Retina (tissue), 1 donor: ENCODE measurements around the gene ZDHHC11B.
"Not testable (repeated sequence)": the region's sequence is repeated elsewhere in the genome, so short reads cannot be mapped to it uniquely, and the experiment has no call there.

Source experiments
- DNase-seq: peaks from one replicate; pipeline ENCODE4 v3.0.0-alpha.2; 2016

ZDHHC11B gene

GRCh38 chr5:751992-752391, 32.5 kb downstream of the ZDHHC11B start:
- DNase-seq, result not testable (repeated sequence)

- DNase-seq, result no peak
Observed at GRCh38 chr5:751496-751895, 33.0 kb downstream of the ZDHHC11B start.

DNA sequence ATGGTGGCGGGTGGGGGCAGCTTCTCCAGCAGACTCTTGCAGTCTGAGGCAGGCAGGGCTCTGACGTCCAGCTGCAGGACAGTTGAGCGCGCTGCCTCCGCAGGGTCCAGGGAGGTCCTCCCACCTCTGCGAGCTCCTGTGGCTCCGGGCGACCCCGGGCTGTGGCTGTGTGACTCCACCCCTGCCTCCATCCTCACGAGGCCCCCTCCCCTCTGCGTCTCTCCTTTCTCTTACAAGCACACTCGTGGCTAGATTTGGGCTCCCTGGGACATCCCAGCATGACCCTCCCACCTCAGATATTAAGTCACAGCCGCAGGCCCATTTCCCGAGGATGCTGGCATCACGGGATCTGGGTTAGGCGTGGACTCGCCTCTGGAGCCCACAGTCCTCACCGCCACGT, 34.3 kb downstream of the ZDHHC11B start:
- not testable (repeated sequence) for DNase-seq

GRCh38 chr5:749101-749670, 35.3 kb downstream of the ZDHHC11B start:
- no peak for DNase-seq

DNA sequence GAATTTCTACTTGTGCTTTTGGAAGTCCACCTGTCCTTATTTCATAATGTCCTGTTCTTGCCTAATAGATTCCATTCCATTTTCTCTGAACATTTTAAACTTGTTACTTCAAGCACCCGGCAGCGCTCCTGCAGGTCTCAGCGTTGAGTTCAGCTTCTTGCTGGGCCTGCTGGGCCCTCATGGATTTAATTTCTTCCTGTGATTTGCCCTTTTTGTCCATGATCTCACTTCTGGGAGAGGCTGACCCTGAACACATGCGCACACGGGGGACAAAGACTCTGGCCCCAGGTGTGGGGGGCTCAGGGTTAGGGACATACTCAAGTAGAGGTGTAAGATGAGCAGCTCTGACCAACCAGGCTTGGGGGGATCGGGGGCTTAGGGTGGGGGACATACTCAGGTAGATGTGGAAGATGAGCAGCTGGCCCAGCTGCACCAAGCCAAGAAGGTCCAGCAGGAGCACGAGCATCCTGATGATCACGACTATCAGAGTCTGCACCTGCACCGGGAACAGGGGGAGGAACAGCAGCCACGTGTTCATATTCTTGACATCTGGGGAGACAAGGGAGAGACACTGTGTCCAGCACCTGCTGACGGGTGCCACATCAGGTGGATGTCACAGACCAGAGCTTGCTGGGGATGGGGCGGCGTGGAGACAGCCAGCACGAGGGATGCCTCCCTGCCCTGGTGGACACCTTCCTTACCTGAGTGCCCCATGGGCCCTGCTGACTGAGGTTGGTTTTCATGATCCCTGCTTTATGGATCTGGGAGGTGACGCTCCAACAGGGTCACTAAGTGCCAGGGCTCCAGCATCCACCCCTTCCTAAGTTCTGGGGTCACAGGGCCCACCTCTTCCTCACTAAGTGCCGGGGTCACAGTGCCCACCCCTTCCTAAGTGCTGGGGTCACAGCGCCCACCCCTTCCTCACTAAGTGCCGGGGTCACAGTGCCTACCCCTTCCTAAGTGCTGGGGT, 36.2 kb downstream of the ZDHHC11B start:
- not testable (repeated sequence) for DNase-seq

- DNase-seq, result not testable (repeated sequence)
Observed at GRCh38 chr5:747303-747844, 37.2 kb downstream of the ZDHHC11B start.

- no peak for DNase-seq
Observed at GRCh38 chr5:746258-746761, 38.2 kb downstream of the ZDHHC11B start.

GRCh38 chr5:745272-746142, 39.0 kb downstream of the ZDHHC11B start:
- DNase-seq, result not testable (repeated sequence)

DNA sequence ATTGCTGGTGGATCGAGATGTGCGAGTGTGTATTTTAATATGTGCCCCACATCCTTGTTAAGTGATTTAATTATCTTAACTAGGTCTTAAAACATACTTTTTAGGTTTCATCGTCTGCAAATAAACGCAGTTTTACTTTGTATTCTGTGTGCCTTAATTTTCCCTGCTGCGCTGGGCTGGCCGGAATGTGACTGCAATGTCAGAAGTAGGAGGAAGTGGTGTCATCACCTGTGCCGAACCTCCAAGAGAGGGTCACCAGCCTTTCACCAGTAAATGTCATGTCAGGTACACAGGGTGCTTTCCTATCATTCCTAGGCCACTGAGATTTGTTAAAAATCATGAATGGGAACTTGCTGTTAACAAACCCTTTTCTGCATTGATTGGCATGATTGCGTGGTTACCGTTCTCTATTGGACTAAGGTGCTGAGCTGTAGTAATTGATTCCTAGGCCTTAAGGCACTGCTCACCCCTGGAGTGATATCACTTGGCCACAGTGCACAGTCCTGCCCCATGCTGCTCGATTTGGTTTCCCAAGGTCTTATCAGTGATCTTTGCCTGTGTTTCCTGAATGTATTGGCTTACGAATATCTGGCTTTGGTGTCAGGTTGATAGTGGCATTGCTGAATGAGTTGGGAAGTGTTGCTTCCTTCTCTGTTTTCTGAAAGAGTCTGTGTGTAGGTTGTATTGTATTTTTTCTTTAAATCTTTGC, 40.7 kb downstream of the ZDHHC11B start:
- not testable (repeated sequence) for DNase-seq

DNA sequence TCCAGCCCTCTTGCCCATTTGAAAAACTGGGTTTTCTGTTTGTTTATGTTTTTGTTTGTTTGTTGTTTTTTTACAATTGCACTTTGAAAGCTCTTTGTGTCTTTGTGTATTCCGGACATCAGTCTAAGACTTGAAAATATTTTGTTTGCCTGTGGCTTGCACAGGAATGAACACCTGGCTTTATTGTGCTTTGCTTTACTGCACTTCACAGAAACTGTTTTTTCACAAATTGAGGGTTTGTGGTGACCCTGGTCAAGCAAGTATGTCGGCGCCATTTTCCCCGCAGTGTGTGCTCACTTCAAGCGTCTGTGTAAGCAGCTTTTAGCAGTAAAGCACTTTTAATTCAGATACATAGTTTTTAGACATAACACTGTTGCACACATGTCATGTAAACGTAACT, 42.3 kb downstream of the ZDHHC11B start:
- DNase-seq, result not testable (repeated sequence)

DNA sequence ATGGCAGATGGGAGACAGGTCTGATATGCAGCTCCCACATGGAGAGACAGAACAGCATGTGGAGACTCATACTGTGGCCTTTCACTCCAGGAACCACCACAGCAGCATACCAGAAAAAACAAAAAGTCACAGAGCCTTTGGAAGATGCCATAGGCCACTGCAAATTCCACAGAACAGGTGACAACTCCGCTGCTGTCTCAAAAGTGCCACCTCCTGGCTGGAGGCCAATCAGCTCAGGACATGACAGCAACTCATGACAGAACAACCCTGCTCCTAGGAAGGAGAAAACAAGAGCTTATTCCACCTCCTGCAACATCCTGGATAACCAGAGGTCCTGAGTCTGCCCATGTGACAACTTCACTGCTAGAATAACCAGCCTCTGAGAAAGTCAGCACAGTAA, 50.4 kb downstream of the ZDHHC11B start:
- not testable (repeated sequence) for DNase-seq

DNA sequence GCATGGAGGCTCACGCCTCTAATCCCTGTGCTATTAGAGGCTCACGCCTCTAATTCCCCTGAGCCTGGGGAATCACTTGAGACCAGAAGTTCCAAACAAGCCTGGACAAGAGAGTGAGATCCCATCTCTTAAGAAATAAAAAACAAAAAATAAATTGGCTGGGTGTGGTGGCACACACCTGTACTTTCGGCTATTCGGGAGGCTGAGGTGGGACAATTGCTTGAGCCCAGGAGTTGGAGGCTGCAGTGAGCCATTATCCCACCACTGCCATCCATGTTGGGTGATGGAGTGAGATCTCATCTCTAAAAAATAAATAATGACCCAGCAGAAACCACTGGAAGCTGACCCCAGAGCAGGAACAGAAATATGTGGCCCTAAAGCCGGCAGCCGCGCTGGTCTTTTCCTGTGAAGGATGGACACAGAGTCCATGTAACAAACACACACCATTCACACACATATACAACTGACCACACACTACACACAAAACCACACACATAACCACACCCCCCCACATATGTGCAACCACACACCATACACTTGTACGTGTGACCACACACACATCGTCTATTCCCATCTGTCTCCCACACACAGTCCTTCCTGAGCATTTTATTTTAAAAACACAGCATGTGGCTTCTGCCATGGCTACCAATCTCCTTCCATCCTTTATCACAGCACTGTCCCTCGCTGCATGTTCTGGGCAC, 51.6 kb downstream of the ZDHHC11B start:
- not testable (repeated sequence) for DNase-seq

DNA sequence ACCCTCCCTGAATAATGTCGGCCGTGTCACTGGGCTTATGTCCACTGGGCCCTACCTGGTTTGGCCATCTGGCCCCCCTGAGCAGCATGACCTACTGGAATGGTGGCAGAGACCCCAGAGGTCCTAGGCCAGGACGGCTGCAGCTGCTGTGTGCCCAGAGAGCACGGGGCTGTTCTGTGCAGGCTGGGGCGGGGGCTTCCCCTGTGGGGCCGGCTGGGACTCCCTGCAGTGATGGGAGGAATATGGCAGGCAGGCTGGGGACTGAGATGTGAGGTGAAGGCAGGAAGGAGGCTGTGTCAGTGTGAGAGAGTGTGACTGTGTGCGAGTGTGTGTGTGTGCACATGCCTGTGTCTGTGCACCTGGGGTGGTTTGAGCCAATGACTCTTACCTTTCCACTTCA, 55.3 kb downstream of the ZDHHC11B start:
- DNase-seq, result not testable (repeated sequence)

DNA sequence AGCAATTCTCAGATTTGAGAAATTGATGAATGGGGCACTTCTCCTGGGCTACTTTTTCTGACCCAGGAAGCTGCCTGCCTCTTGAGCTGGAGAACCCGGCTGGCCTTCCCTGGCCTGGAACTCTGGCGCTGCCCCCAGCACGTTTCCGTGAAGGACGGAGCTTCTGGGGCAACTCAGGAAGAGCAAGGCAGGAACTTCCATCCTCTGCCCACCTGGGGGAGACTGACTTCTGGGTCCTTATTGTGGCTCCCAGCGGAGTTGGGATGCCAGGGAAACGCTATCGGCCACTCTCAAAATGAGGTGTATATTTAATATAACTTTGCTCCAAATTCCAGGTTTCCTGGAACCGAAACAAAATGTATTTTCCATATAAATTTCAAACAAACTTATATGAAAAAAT, 57.4 kb downstream of the ZDHHC11B start:
- DNase-seq, result not testable (repeated sequence)

DNA sequence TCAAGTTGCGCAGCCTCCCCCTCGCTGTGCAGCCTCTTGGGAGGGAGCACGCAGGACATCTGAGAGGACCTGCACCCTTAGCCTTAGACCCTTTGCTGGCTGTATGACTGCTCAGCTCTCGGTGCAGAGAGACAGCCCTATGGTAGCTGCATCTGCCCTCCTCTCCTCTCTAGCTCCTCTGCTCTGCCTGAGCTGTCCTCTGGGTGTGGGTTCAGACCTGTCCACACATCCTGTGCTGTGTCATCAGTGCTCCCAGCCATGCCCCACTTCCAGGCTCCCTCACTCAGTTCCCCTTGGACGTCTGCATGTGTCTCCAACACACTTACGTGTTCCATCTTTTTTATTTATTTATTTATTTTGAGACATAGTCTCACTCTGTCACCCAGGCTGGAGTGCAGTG, 60.7 kb downstream of the ZDHHC11B start:
- not testable (repeated sequence) for DNase-seq

GRCh38 chr5:723309-723708, 61.2 kb downstream of the ZDHHC11B start:
- DNase-seq, result not testable (repeated sequence)

GRCh38 chr5:719379-719778, 65.2 kb downstream of the ZDHHC11B start:
- not testable (repeated sequence) for DNase-seq

GRCh38 chr5:717143-717542, 67.4 kb downstream of the ZDHHC11B start:
- DNase-seq, result no peak

- not testable (repeated sequence) for DNase-seq
Observed at GRCh38 chr5:716740-717139, 67.8 kb downstream of the ZDHHC11B start.

DNA sequence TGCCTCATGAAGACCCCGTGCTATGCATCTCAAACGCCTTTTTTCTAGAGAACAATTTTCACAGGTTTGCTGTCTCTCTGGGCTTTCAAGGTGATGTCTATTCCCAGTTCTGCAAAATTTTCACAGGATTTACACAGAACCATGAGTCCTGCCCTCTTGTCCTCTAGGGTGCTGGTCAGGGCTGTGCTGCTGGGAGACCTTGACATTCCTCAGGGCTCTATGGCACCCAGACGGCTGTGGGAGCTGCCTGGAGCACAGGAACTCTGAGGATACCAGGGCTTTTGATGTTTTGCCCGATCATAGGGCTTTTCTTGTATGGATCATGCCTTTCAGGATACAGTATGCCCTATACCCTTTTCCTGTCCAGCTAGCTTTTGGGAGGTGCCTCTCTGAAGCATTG, 68.9 kb downstream of the ZDHHC11B start:
- not testable (repeated sequence) for DNase-seq
